ENCODE data around the gene FAM187B. TPM values are rescaled to one million over a fixed set of nuclear protein-coding genes. Genes with fewer than 3 reads are reported as not detected.

FAM187B gene
- total RNA-seq, 1 experiment from 2014 or later = not detected

GRCh38 chr19:35246466-35247092 lies 18.0 kb upstream of the FAM187B start:
- H2BK12ac ChIP-seq (ENCODE audit: insufficient read length, low read depth, low read length) = no peak overlapping the region
- H4K5ac ChIP-seq (ENCODE audit: insufficient read length, low read depth, low read length) = no peak overlapping the region
- no peaks in the 10 kb centered on the region for H3K27me3 ChIP-seq (ENCODE audit: insufficient read depth, low read length)
- TF ChIP-seq CTCF (conservative IDR thresholded peaks at IDR 0.05) = no peak
- H2AK5ac ChIP-seq (ENCODE audit: insufficient read length, low read length) = no peak overlapping the region
- H3K4me3 Mint-ChIP-seq = peak overlapping the region in 1 of 2 experiments; percentile 100; a peak in 2 of 5 replicates
- no peak overlapping the region for H3K9ac ChIP-seq (ENCODE audit: extremely low read depth, insufficient read length, low read length)
- peaks cover 19 to 29% (median 27%) of the 10 kb centered on the region in 3 experiments for H3K36me3 Mint-ChIP-seq (ENCODE audit: insufficient read depth in 1 of 3, low read depth in 3 of 3)
- H3K56ac ChIP-seq (ENCODE audit: insufficient read length, low read depth, low read length) = no peak overlapping the region
- H3K4ac ChIP-seq (ENCODE audit: low read depth, low read length) = no peak overlapping the region
- H3K14ac ChIP-seq (ENCODE audit: insufficient read depth, low read length) = no peak overlapping the region
- no peak overlapping the region for H3K4me2 ChIP-seq (ENCODE audit: insufficient read depth, insufficient read length, low read length)
- no peak overlapping the region for H3K23ac ChIP-seq (ENCODE audit: insufficient read length, low read depth, low read length)
- no CpG with 5 or more reads among the region's 4 CpGs for WGBS (ENCODE audit: extremely low coverage, insufficient read length, low lambda C conversion rate)
- H3K27ac Mint-ChIP-seq = peak overlapping the region in 2 of 3 experiments; percentile 99 to 100; a peak in 3 of 7 replicates
- H2AFZ ChIP-seq (ENCODE audit: low read length) = no peak overlapping the region
- H2BK15ac ChIP-seq (ENCODE audit: low read depth, low read length) = no peak overlapping the region
- H4K20me1 ChIP-seq (ENCODE audit: control insufficient read depth, insufficient read depth, insufficient read length) = peaks cover 6% of the 10 kb centered on the region
- no peak overlapping the region for H3T11ph ChIP-seq (ENCODE audit: low read length)
- H3K9me3 Mint-ChIP-seq = peaks cover 7 to 9% of the 10 kb centered on the region in 2 experiments
- H3K27me3 Mint-ChIP-seq (ENCODE audit: low read depth) = no peaks in the 10 kb centered on the region; the same call in 1 of the 2 replicates
- peaks cover 7% of the 10 kb centered on the region for H3K23me2 ChIP-seq (ENCODE audit: insufficient read length, low read depth, low read length, poor library complexity, severe bottlenecking)
- no peak overlapping the region for H2BK120ac ChIP-seq (ENCODE audit: low read depth, low read length, poor library complexity, severe bottlenecking)
- peaks cover 15% of the 10 kb centered on the region; the same call in 1 of the 2 replicates for H3K79me2 ChIP-seq (ENCODE audit: insufficient read depth, low read length)
- no peak overlapping the region for H3K18ac ChIP-seq (ENCODE audit: insufficient read length, low read depth, low read length)
- peak overlapping the region; percentile 74 for H3K27ac ChIP-seq (ENCODE audit: insufficient read length, low read depth, low read length)
- no peak overlapping the region for H4K8ac ChIP-seq (replicated peaks; ENCODE audit: insufficient read length, low read depth, low read length)
- no peaks in the 10 kb centered on the region for H3K9me3 ChIP-seq (ENCODE audit: control insufficient read depth, low read depth, low read length)
- H2BK20ac ChIP-seq (ENCODE audit: low read depth, low read length, poor library complexity, severe bottlenecking) = no peak overlapping the region
- peaks cover 27 to 30% of the 10 kb centered on the region in 2 experiments for H3K4me1 Mint-ChIP-seq
- DNase-seq = no peak
- peaks cover 5% of the 10 kb centered on the region for H3K79me1 ChIP-seq (ENCODE audit: insufficient read depth, low read depth, low read length, poor library complexity, severe bottlenecking)
- no peak overlapping the region for H2BK5ac ChIP-seq (ENCODE audit: insufficient read length, low read length)
- H4K91ac ChIP-seq (ENCODE audit: insufficient read length, low read depth, low read length) = no peak overlapping the region
- no peaks in the 10 kb centered on the region; the same call in 1 of the 2 replicates for H3K4me1 ChIP-seq (ENCODE audit: insufficient read depth, low read length)

All from H9 (cell line).